Thoracic aorta (tissue), 2 donors: ENCODE measurements around the gene METTL23. TPM values are rescaled to one million over a fixed set of nuclear protein-coding genes. Genes with fewer than 3 reads are reported as not detected.

Source experiments
- ATAC-seq: fragments of 150-250 bp; one replicate; pipeline ENCODE4 v1.8.0; 2017; ENCODE audit warnings: low read depth; ENCODE audit not compliant: insufficient number of reproducible peaks, low FRiP score
- DNase-seq: peaks from one replicate; pipeline ENCODE4 v3.0.0-alpha.2; 2020; ENCODE audit warnings: low spot score
- H3K27ac ChIP-seq, 2 donors: fragments of 200-600 bp; sonication (generic); 1 replicate in 1 of 2; 2 replicates in 1 of 2; pipeline ENCODE4 v1.5.1; 2016; ENCODE audit warnings: mild to moderate bottlenecking in 2 of 2, moderate library complexity in 2 of 2
- H3K27me3 ChIP-seq: fragments of 200-600 bp; sonication (generic); replicated peaks from 2 replicates; pipeline ENCODE4 v1.6.0; 2016; ENCODE audit warnings: mild to moderate bottlenecking; ENCODE audit not compliant: insufficient read depth
- H3K36me3 ChIP-seq: fragments of 200-600 bp; sonication (generic); one replicate; pipeline ENCODE4 v1.5.1; 2016
- H3K4me1 ChIP-seq, 2 donors: fragments of 200-600 bp; sonication (generic); 1 replicate in 1 of 2; 2 replicates in 1 of 2; pipeline versions ENCODE4 v1.5.1 to v1.6.0; 2016; ENCODE audit warnings: low read depth in 2 of 2, mild to moderate bottlenecking in 1 of 2; ENCODE audit not compliant: control insufficient read depth in 1 of 2
- H3K4me3 ChIP-seq: fragments of 200-600 bp; sonication (generic); 2 replicates; pipeline ENCODE4 v1.5.1; 2016; ENCODE audit warnings: mild to moderate bottlenecking
- H3K9me3 ChIP-seq: fragments of 200-600 bp; sonication (generic); 2 replicates; pipeline ENCODE4 v1.5.1; 2016
- CTCF ChIP-seq: fragments of 200-600 bp; sonication (generic); IDR thresholded peaks from one replicate; pipeline ENCODE4 v1.5.1; 2019; ENCODE audit warnings: antibody characterized with exemption
- total RNA-seq, 2 donors: library from RNA; depleted of rRNA; stranded (reverse); fragments of >200 nt; gene quantifications; one replicate each; pipeline versions ENCODE4 v1.1.0 to v1.2.3, GENCODE V29; 2016

Gene METTL23
- total RNA-seq, 2 donors from 2014 or later = 12.1 to 42.5 TPM

- no peaks in the 10 kb centered on the region for H3K4me1 ChIP-seq
- no peak for TF ChIP-seq CTCF
Measured at GRCh38 chr17:76757256-76757655, 30.6 kb downstream of the METTL23 start.

GRCh38 chr17:76758570-76758969, 31.9 kb downstream of the METTL23 start:
- H3K27ac ChIP-seq = no peak overlapping the region
- no peak for DNase-seq
- no peaks in the 10 kb centered on the region for H3K4me1 ChIP-seq
- no peak for ATAC-seq
- no peaks in the 10 kb centered on the region for H3K9me3 ChIP-seq
- peaks cover 16% of the 10 kb centered on the region for H3K36me3 ChIP-seq
- H3K27me3 ChIP-seq = no peaks in the 10 kb centered on the region
- no peak for TF ChIP-seq CTCF
- no peak overlapping the region for H3K4me3 ChIP-seq

More at GRCh38 chr17:76757256-76757655, 30.6 kb downstream of the METTL23 start:
- no peaks in the 10 kb centered on the region for H3K9me3 ChIP-seq
- no peak overlapping the region for H3K4me3 ChIP-seq
- no peaks in the 10 kb centered on the region for H3K27me3 ChIP-seq
- H3K36me3 ChIP-seq = peaks cover 16% of the 10 kb centered on the region
- no peak overlapping the region for H3K27ac ChIP-seq
- DNase-seq (no peak), ATAC-seq (no peak)

GRCh38 chr17:76772842-76773525, 46.3 kb downstream of the METTL23 start:
- no peak overlapping the region for H3K27ac ChIP-seq
- no peak for TF ChIP-seq CTCF

GRCh38 chr17:76775021-76775600, 48.5 kb downstream of the METTL23 start:
- Histone ChIP-seq H3K27ac (no peak overlapping the region), H3K4me1 (no peaks in the 10 kb centered on the region), H3K36me3 (peaks cover 27% of the 10 kb centered on the region), H3K4me3 (no peak overlapping the region), H3K9me3 (no peaks in the 10 kb centered on the region), H3K27me3 (no peaks in the 10 kb centered on the region)
- TF ChIP-seq CTCF = no peak
- ATAC-seq (no peak), DNase-seq (no peak)

More at GRCh38 chr17:76772842-76773525, 46.3 kb downstream of the METTL23 start:
- H3K9me3 ChIP-seq = no peaks in the 10 kb centered on the region
- DNase-seq = no peak
- H3K27me3 ChIP-seq = no peaks in the 10 kb centered on the region
- H3K36me3 ChIP-seq = peaks cover 28% of the 10 kb centered on the region
- H3K4me3 ChIP-seq = no peak overlapping the region
- H3K4me1 ChIP-seq = no peaks in the 10 kb centered on the region
- no peak for ATAC-seq

- TF ChIP-seq CTCF = no peak
- Histone ChIP-seq H3K36me3 (peaks cover 30% of the 10 kb centered on the region), H3K9me3 (no peaks in the 10 kb centered on the region), H3K27ac (no peak overlapping the region), H3K4me1 (no peaks in the 10 kb centered on the region), H3K27me3 (no peaks in the 10 kb centered on the region), H3K4me3 (no peak overlapping the region)
- no peak for DNase-seq
- ATAC-seq = no peak
Measured at GRCh38 chr17:76781056-76781982, 54.7 kb downstream of the METTL23 start.
